AG10803 (cell line): ENCODE data around the gene EXOSC3.

ENCODE experiments used
- DNase-seq: peaks from one replicate; pipeline ENCODE4 v3.0.0; 2010; ENCODE audit warnings: low read depth
- H3K4me3 ChIP-seq: 2 replicates; pipeline ENCODE4 v1.5.1; 2011; ENCODE audit warnings: mild to moderate bottlenecking, low read length, control low read depth
- TF ChIP-seq, protein P1 (sequence below): conservative IDR thresholded peaks from 2 replicates; pipeline ENCODE4 v1.5.1; 2011; ENCODE audit warnings: mild to moderate bottlenecking, low read length, control low read depth, inconsistent platforms

The EXOSC3 gene

DNA sequence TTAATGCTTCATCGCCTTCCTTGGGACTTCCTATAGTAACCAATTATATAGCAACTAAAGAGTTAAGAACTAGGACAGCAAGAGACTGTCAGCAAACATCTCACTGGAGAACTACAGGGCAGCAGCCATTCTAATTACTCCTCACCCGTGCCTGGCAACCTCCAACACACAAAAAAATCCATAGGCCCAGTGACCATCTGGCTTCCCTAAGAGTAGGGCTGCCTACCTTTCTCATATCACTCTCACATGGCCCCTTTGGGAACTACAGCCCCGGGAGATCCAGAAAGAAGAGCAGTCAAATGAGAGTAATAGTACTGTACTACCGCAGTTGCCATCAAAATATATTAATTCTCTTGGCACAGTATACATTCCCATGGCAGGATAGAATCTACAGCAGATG lies 21.4 kb upstream of the EXOSC3 start:
- no peak overlapping the region for H3K4me3 ChIP-seq
- DNase-seq = no peak
- TF ChIP-seq, protein P1, sequence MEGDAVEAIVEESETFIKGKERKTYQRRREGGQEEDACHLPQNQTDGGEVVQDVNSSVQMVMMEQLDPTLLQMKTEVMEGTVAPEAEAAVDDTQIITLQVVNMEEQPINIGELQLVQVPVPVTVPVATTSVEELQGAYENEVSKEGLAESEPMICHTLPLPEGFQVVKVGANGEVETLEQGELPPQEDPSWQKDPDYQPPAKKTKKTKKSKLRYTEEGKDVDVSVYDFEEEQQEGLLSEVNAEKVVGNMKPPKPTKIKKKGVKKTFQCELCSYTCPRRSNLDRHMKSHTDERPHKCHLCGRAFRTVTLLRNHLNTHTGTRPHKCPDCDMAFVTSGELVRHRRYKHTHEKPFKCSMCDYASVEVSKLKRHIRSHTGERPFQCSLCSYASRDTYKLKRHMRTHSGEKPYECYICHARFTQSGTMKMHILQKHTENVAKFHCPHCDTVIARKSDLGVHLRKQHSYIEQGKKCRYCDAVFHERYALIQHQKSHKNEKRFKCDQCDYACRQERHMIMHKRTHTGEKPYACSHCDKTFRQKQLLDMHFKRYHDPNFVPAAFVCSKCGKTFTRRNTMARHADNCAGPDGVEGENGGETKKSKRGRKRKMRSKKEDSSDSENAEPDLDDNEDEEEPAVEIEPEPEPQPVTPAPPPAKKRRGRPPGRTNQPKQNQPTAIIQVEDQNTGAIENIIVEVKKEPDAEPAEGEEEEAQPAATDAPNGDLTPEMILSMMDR = no peak

DNA sequence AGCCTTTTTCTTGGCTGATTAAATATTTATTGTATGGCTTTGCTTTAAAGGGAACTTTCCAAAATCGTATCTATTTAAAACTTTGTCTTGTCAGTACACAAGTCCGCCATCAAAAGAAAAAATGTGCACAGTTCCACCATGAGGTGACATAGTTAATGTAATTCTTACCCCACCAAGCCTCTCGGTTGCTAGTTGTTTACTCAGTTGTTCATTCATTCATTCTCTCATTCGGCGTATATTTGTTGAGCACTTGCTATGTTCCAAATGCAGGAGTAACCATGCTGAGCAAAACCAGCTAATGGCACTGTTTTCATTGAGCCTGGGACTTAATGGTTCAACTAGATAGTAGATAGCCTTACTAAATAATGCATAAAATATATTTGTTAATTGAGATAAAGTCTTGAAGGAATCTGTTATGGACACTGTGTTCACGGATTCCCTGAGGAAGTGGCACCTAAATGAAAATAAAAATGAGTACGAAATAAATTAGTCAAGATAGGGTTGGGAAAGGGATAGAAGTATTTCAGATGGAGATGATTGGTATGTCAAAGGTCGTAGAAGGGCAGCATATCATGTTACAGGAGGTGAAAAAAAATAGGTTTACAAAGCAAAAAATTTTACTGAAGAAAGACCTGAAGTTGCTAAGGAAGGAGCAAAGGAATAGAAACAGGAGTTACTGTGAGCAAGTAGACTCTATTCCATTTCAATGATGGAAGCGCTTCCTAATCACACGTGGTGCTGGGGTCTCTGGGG lies 17.3 kb upstream of the EXOSC3 start:
- peak overlapping the region; percentile 99 for H3K4me3 ChIP-seq
- no peak for DNase-seq
- TF ChIP-seq, protein P1 = no peak

DNA sequence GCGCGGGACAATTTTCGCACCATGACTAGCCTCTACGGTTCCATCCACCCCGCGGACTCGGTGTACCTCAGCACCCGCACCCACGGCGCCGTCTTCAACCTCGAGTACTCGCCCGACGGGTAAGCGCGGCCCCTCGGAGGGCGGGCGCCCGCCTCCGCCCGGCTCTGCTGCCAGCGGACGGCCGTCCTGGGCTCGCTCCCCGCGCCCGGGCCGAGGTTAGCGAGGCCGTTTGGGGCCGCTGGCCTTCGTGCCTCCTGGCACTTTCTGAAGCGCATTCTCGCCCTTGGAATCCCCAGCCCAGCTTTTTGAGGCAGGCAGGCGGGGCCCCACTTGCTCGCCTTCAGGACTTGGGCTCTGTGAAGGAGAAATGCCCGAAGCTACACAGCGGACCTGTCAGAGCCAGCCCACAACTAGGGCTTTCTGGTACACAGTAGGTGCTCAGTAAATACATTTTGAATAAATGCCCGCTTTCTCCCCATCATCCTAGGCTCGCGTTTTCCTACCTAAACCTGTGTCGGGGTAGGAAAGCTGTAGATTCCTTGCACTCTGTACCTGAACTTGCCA lies 16.5 kb upstream of the EXOSC3 start:
- peak; percentile 9 for DNase-seq
- TF ChIP-seq, protein P1 = no peak
- peak overlapping the region; percentile 99 for H3K4me3 ChIP-seq

DNA sequence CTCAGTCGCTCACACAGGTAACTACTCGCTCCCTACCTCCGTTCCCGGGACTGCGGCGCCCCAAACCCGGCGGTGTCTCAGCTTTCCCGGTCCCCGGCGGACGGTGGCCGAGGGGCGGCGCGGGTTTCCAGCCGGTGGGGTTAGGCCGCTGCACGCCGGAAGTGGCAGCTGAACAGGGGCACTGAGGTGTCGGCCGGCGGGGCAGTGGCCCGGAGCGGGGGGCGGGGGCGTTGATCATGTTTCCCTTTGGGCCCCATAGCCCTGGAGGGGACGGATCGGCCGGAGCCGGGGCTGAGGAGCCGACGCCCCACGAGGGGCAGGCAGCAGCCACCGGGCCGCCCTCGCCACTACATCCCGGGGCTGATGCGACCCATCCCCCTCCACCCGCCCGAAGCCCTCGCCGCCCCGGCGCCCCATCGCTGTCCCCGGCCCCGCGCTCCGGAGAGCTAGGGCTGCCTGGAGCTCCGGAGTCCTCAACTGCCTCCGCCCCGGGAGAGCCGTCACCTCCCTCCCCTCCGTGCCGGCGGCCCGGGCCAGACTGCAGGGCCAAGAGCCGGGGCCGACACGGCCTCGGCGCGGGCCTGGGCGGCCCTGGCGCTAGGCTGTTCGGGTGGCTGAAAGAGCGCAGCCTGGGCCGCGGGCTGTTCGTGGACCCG lies 15.9 kb upstream of the EXOSC3 start, which contains the start of gene DCAF10:
TSS of gene DCAF10 (plus strand) at position 167 of the 656 bp plus-strand sequence. CDS start at position 237, 70 bp downstream.
- H3K4me3 ChIP-seq = peak within 1 kb of the TSS; percentile 99
- TF ChIP-seq, protein P1 = no peak
- peak; percentile 80 for DNase-seq

DNA sequence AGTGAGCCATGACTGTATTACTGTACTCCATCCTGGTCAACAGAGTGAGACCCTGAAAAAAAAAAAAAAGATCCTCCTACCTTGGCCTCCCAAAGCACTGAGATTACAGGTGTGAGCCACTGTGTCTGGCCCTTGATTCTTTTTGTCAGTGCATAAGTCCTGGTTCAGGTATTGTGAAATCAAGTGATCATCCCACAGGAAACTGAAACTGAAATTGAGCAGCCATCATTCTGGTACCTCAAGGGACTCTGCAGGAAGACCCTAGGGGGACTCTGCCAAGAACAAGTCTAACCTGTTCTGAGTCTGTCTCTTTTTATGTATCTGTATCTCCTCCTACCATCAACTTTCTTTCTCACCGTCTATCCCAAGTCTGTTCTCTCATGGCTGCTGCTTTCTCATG lies 13.8 kb upstream of the EXOSC3 start:
- TF ChIP-seq, protein P1 = no peak

DNA sequence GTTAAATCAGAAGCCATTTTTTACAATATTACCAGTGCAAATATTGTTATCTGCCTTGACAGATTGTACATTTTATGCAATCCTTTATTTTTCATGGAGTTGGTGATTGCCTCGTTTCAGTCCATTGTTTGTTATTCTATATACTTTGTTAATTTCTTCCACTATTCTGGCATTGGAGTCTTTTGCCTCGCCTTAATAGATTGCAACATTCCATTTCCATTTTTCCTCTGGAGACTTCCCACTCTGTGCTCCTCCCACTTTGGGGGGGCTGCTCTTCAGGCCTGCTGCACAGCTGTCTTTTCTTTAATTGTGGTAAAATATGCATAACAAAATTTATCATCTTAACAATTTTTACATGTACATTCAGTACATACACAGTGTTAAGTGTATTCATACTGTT lies 11.4 kb upstream of the EXOSC3 start:
- no peak for DNase-seq
- no peak overlapping the region for H3K4me3 ChIP-seq
- TF ChIP-seq, protein P1 = no peak

More for the DNA sequence above, 13.8 kb upstream of the EXOSC3 start:
- H3K4me3 ChIP-seq = no peak overlapping the region
- no peak for DNase-seq
